Keratinocyte (primary cell): Measurements from ENCODE around the gene LRP11.

Experiments
- CTCF ChIP-seq, 3 experiments: IDR thresholded peaks in 1 of 3; conservative IDR thresholded peaks in 1 of 3; optimal IDR thresholded peaks in 1 of 3; 2 replicates in 2 of 3; 3 replicates in 1 of 3; pipeline versions ENCODE3 to v1.5.1; 2011; ENCODE audit warnings: low read length in 3 of 3, mild to moderate bottlenecking in 3 of 3, moderate library complexity in 2 of 3, control low read depth in 1 of 3, inconsistent platforms in 1 of 3; ENCODE audit not compliant: insufficient read depth in 2 of 3; ENCODE audit errors: extremely low read depth in 1 of 3
- EZH2 ChIP-seq: IDR thresholded peaks from one replicate; pipeline ENCODE4 v1.6.1; 2012; ENCODE audit warnings: inconsistent platforms, mild to moderate bottlenecking, low read length, moderate library complexity

- no peak for TF ChIP-seq CTCF (optimal IDR thresholded peaks at IDR 0.05 in 1 of 3, IDR thresholded peaks at IDR 0.05 in 1 of 3, conservative IDR thresholded peaks at IDR 0.05 in 1 of 3; ENCODE audit: extremely low read depth in 1 of 3, insufficient read depth in 2 of 3, low read length in 3 of 3)
- no peak for TF ChIP-seq EZH2
These were observed 46.6 kb upstream of the LRP11 start for GRCh38 chr6:149910721-149911151.
